Fibroblast of villous mesenchyme (primary cell): ENCODE measurements around the gene VASN. TPM values are rescaled to one million over a fixed set of nuclear protein-coding genes. Genes with fewer than 3 reads are reported as not detected.

Experiments used
- DNase-seq: peaks from one replicate; pipeline ENCODE4 v3.0.0-alpha.2; 2010; ENCODE audit warnings: low read depth
- H3K4me3 ChIP-seq: 2 replicates; pipeline ENCODE4 v1.5.1; 2011; ENCODE audit warnings: low read depth, mild to moderate bottlenecking, low read length
- total RNA-seq: library from RNA; depleted of rRNA; stranded (reverse); fragments of >200 nt; gene quantifications from 2 replicates; pipeline ENCODE4 v1.2.3, GENCODE V29; 2012
- TF ChIP-seq, protein P1 (sequence below): IDR thresholded peaks from 2 replicates; pipeline ENCODE4 v1.5.1; 2012; ENCODE audit warnings: low read depth, mild to moderate bottlenecking, low read length; ENCODE audit not compliant: insufficient read depth

The VASN gene
- total RNA-seq, 1 donor: 133 TPM

DNA sequence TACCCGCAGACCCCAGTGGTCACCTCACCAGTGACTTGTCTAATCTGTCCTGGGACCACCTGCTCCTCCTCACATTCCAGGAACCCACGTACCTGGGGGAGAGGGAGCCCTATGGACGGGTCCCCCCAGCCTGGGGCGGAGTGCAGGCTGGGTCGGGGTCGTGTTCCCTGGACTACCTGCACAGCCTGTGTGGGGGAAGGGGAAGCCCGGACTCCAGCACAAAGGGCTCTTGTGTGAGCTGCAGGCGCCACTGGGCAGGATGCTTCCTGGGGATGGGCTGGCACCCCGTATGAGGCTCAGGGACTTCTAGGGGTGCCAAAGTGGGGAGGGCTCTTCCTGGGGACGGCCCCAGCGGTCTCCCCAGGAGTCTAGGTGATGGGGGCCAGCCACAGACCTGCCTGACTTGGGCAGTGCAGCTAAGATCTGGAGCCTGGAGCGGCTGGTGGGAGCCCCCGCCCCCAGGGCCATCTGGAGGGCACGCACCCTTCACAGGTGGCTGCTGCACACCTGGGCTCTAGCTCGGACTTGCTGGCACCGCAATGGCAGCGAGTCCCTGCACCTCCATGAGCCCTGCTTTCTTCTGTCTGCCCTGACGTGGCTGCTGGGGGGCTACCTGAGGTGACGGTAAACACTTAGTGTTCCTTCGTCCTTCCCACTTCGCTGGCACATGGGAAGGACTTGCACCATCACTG is 7.5 kb downstream of the VASN start:
- H3K4me3 ChIP-seq: no peak overlapping the region
- no peak for DNase-seq
- TF ChIP-seq, protein P1, sequence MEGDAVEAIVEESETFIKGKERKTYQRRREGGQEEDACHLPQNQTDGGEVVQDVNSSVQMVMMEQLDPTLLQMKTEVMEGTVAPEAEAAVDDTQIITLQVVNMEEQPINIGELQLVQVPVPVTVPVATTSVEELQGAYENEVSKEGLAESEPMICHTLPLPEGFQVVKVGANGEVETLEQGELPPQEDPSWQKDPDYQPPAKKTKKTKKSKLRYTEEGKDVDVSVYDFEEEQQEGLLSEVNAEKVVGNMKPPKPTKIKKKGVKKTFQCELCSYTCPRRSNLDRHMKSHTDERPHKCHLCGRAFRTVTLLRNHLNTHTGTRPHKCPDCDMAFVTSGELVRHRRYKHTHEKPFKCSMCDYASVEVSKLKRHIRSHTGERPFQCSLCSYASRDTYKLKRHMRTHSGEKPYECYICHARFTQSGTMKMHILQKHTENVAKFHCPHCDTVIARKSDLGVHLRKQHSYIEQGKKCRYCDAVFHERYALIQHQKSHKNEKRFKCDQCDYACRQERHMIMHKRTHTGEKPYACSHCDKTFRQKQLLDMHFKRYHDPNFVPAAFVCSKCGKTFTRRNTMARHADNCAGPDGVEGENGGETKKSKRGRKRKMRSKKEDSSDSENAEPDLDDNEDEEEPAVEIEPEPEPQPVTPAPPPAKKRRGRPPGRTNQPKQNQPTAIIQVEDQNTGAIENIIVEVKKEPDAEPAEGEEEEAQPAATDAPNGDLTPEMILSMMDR: no peak

DNA sequence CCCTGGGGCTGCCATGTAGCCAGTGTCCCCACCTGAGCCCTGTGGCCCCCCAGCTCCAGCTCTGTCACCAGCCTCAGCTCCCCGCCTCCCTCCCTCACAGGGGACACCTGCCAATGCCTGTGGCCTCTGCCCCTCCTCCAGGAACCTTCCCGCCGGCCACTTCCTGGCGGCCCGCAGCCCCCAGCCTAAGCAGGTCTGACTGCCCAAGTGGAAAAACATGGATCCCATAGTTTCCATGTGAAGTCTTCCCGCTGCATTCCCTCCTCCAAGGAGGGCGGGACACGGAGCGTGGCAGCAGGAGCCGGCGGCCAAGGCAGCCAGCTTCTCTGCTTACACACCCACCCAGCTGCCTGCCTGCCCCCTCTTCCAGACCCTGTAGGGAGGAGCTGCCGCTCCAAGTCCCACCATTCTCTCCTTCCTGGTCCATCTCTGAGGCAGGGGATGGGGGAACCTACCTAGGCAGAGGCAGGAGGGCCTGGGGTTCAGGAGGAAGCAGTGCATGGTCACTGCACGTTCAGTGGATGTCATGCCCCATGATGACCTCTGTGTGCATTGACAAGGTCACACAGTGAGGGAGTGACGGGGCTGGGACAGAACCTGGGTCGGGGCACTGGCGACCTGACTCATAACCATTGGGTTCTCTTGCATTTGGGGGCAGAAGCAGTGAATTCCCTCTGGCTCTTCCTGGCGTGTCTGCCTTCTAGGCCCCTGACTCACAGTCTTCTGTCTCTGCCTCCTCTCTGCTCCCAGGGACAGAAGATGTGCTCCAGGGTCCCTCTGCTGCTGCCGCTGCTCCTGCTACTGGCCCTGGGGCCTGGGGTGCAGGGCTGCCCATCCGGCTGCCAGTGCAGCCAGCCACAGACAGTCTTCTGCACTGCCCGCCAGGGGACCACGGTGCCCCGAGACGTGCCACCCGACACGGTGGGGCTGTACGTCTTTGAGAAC is 8.7 kb downstream of the VASN start:
- no peak overlapping the region for H3K4me3 ChIP-seq
- TF ChIP-seq, protein P1: no peak
- DNase-seq: no peak

DNA sequence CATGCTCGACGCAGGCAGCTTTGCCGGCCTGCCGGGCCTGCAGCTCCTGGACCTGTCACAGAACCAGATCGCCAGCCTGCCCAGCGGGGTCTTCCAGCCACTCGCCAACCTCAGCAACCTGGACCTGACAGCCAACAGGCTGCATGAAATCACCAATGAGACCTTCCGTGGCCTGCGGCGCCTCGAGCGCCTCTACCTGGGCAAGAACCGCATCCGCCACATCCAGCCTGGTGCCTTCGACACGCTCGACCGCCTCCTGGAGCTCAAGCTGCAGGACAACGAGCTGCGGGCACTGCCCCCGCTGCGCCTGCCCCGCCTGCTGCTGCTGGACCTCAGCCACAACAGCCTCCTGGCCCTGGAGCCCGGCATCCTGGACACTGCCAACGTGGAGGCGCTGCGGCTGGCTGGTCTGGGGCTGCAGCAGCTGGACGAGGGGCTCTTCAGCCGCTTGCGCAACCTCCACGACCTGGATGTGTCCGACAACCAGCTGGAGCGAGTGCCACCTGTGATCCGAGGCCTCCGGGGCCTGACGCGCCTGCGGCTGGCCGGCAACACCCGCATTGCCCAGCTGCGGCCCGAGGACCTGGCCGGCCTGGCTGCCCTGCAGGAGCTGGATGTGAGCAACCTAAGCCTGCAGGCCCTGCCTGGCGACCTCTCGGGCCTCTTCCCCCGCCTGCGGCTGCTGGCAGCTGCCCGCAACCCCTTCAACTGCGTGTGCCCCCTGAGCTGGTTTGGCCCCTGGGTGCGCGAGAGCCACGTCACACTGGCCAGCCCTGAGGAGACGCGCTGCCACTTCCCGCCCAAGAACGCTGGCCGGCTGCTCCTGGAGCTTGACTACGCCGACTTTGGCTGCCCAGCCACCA is 9.7 kb downstream of the VASN start:
- TF ChIP-seq, protein P1: no peak
- H3K4me3 ChIP-seq: no peak overlapping the region
- DNase-seq: no peak

DNA sequence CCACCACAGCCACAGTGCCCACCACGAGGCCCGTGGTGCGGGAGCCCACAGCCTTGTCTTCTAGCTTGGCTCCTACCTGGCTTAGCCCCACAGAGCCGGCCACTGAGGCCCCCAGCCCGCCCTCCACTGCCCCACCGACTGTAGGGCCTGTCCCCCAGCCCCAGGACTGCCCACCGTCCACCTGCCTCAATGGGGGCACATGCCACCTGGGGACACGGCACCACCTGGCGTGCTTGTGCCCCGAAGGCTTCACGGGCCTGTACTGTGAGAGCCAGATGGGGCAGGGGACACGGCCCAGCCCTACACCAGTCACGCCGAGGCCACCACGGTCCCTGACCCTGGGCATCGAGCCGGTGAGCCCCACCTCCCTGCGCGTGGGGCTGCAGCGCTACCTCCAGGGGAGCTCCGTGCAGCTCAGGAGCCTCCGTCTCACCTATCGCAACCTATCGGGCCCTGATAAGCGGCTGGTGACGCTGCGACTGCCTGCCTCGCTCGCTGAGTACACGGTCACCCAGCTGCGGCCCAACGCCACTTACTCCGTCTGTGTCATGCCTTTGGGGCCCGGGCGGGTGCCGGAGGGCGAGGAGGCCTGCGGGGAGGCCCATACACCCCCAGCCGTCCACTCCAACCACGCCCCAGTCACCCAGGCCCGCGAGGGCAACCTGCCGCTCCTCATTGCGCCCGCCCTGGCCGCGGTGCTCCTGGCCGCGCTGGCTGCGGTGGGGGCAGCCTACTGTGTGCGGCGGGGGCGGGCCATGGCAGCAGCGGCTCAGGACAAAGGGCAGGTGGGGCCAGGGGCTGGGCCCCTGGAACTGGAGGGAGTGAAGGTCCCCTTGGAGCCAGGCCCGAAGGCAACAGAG is 10.5 kb downstream of the VASN start:
- H3K4me3 ChIP-seq: no peak overlapping the region
- TF ChIP-seq, protein P1: no peak
- DNase-seq: no peak

DNA sequence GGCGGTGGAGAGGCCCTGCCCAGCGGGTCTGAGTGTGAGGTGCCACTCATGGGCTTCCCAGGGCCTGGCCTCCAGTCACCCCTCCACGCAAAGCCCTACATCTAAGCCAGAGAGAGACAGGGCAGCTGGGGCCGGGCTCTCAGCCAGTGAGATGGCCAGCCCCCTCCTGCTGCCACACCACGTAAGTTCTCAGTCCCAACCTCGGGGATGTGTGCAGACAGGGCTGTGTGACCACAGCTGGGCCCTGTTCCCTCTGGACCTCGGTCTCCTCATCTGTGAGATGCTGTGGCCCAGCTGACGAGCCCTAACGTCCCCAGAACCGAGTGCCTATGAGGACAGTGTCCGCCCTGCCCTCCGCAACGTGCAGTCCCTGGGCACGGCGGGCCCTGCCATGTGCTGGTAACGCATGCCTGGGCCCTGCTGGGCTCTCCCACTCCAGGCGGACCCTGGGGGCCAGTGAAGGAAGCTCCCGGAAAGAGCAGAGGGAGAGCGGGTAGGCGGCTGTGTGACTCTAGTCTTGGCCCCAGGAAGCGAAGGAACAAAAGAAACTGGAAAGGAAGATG is 11.2 kb downstream of the VASN start:
- H3K4me3 ChIP-seq: no peak overlapping the region
- no peak for DNase-seq
- TF ChIP-seq, protein P1: no peak
